SK-N-SH (cell line): ENCODE data around the gene IGFBPL1. TPM values are rescaled to one million over a fixed set of nuclear protein-coding genes. Genes with fewer than 3 reads are reported as not detected.

Experiments
- CTCF ChIA-PET: fragments of 300-600, 350-600 bp; formaldehyde crosslinking; extraction: SDS; loops from one replicate; lab custom pipeline; 2021; lab: Yijun Ruan, JAX
- POLR2A ChIA-PET: fragments of 350-600 bp; sonication (Branson Sonifier 250); formaldehyde crosslinking; extraction: SDS; loops from one replicate; lab custom pipeline; 2020; ENCODE audit warnings: antibody characterized with exemption, inconsistent platforms; lab: Yijun Ruan, JAX
- DNase-seq: peaks from one replicate; pipeline ENCODE4 v3.0.0; 2012
- H2AFZ ChIP-seq: fragments of 200-600 bp; sonication (generic); 2 replicates; pipeline ENCODE4 v1.8.1; 2016; ENCODE audit warnings: antibody characterized with exemption, mild to moderate bottlenecking, low read depth
- H3F3A ChIP-seq: fragments of 200-600 bp; sonication (generic); replicated peaks from 2 replicates; pipeline ENCODE3; 2016; ENCODE audit warnings: antibody characterized with exemption, mild to moderate bottlenecking; ENCODE audit not compliant: insufficient read depth
- H3K27ac ChIP-seq, 2 experiments: fragments of 200-500 bp in 1 of 2; fragments of 200-600 bp in 1 of 2; sonication (Bioruptor generic) in 1 of 2; sonication (generic), shearing (Covaris generic) in 1 of 2; 2 replicates each; pipeline versions ENCODE4 v1.5.1 to v1.6.1; 2014 to 2016; ENCODE audit warnings: low read depth in 2 of 2, inconsistent platforms in 1 of 2, low read length in 1 of 2, mild to moderate bottlenecking in 1 of 2, mixed read lengths in 1 of 2
- H3K27me3 ChIP-seq: fragments of 200-600 bp; sonication (generic), shearing (Covaris generic); 2 replicates; pipeline ENCODE4 v1.6.1; 2016; ENCODE audit warnings: mixed run types; ENCODE audit not compliant: insufficient read depth
- H3K36me3 ChIP-seq, 2 experiments: fragments of 200-500 bp in 1 of 2; fragments of 200-600 bp in 1 of 2; sonication (Bioruptor generic) in 1 of 2; sonication (generic) in 1 of 2; replicated peaks in 1 of 2; 2 replicates each; pipeline versions ENCODE3 to v1.5.1; 2014 to 2016; ENCODE audit warnings: low read length in 1 of 2, mild to moderate bottlenecking in 1 of 2; ENCODE audit not compliant: insufficient read depth in 2 of 2, control insufficient read depth in 1 of 2
- H3K4me1 ChIP-seq, 2 experiments: fragments of 200-500 bp in 1 of 2; fragments of 200-600 bp in 1 of 2; sonication (Bioruptor generic) in 1 of 2; sonication (generic), shearing (Covaris generic) in 1 of 2; 2 replicates each; pipeline versions ENCODE4 v1.5.1 to v1.6.1; 2014 to 2016; ENCODE audit warnings: low read depth in 1 of 2, low read length in 1 of 2, mixed run types in 1 of 2; ENCODE audit not compliant: insufficient read depth in 2 of 2, control insufficient read depth in 1 of 2
- H3K4me2 ChIP-seq: fragments of 200-600 bp; sonication (generic), shearing (Covaris generic); 2 replicates; pipeline ENCODE4 v1.6.1; 2017; ENCODE audit warnings: mixed run types
- H3K4me3 ChIP-seq, 2 experiments: fragments of 200-500 bp in 1 of 2; fragments of 200-600 bp in 1 of 2; sonication (Bioruptor generic) in 1 of 2; sonication (generic), shearing (Covaris generic) in 1 of 2; 2 replicates each; pipeline versions ENCODE4 v1.5.1 to v1.8.1; 2014 to 2016; ENCODE audit warnings: low read depth in 2 of 2, inconsistent platforms in 1 of 2, low read length in 1 of 2, mild to moderate bottlenecking in 1 of 2, mixed read lengths in 1 of 2, moderate library complexity in 1 of 2
- H3K79me2 ChIP-seq: fragments of 200-600 bp; sonication (generic); 2 replicates; pipeline ENCODE4 v1.8.1; 2017; ENCODE audit warnings: mild to moderate bottlenecking; ENCODE audit not compliant: insufficient read depth
- H3K9ac ChIP-seq: fragments of 200-600 bp; sonication (generic); 2 replicates; pipeline ENCODE4 v1.6.1; 2017; ENCODE audit warnings: mixed run types
- H3K9me2 ChIP-seq: fragments of 200-600 bp; sonication (generic); 2 replicates; pipeline ENCODE4 v1.6.1; 2017; ENCODE audit warnings: mixed run types
- H3K9me3 ChIP-seq: fragments of 200-600 bp; sonication (generic); 2 replicates; pipeline ENCODE4 v1.6.1; 2017; ENCODE audit warnings: mixed run types, mild to moderate bottlenecking, moderate library complexity
- H4K20me1 ChIP-seq: fragments of 200-600 bp; sonication (generic); 2 replicates; pipeline ENCODE4 v1.6.1; 2017; ENCODE audit warnings: mild to moderate bottlenecking, mixed run types; ENCODE audit not compliant: insufficient read depth
- ELF1 ChIP-seq: IDR thresholded peaks from 2 replicates; pipeline ENCODE4 v1.4.0; 2012
- EP300 ChIP-seq, 2 experiments: IDR thresholded peaks; 2 replicates each; pipeline versions ENCODE4 v1.4.0 to v1.6.1; 2012; ENCODE audit warnings: borderline replicate concordance in 1 of 2, low read depth in 1 of 2, low read length in 1 of 2
- EZH2phosphoT487 ChIP-seq: fragments of 200-600 bp; sonication (generic); IDR thresholded peaks from 2 replicates; pipeline ENCODE4 v1.6.1; 2017; ENCODE audit warnings: low read depth, mixed run types, mild to moderate bottlenecking, antibody characterized with exemption, moderate library complexity, borderline replicate concordance
- FOXJ3 ChIP-seq: sonication (generic); formaldehyde crosslinking; IDR thresholded peaks from 2 replicates; pipeline ENCODE4 v1.5.1; 2020; ENCODE audit warnings: mild to moderate bottlenecking, missing genetic modification reagents
- GABPA ChIP-seq: IDR thresholded peaks from 2 replicates; pipeline ENCODE4 v1.4.0; 2012; ENCODE audit warnings: low read depth, mild to moderate bottlenecking
- MAX ChIP-seq: IDR thresholded peaks from 2 replicates; pipeline ENCODE4 v1.4.0; 2012; ENCODE audit warnings: low read depth
- MEF2A ChIP-seq: IDR thresholded peaks from 2 replicates; pipeline ENCODE4 v1.4.0; 2012; ENCODE audit warnings: low read depth, borderline replicate concordance
- MXI1 ChIP-seq: IDR thresholded peaks from 2 replicates; pipeline ENCODE4 v1.6.1; 2012; ENCODE audit warnings: mild to moderate bottlenecking, low read depth, low read length, improper control_type of control experiment
- NFIC ChIP-seq: IDR thresholded peaks from 2 replicates; pipeline ENCODE4 v1.4.0; 2012; ENCODE audit warnings: borderline replicate concordance
- NRF1 ChIP-seq: IDR thresholded peaks from 2 replicates; pipeline ENCODE4 v1.6.1; 2012; ENCODE audit warnings: low read depth, mild to moderate bottlenecking, low read length
- POLR2AphosphoS5 ChIP-seq: IDR thresholded peaks from 2 replicates; pipeline ENCODE4 v1.6.1; 2012; ENCODE audit warnings: low read depth, low read length
- RCOR1 ChIP-seq: fragments of 150-350 bp; IDR thresholded peaks from 2 replicates; pipeline ENCODE4 v1.6.1; 2017; ENCODE audit warnings: antibody characterized with exemption, low read length
- RFX5 ChIP-seq: IDR thresholded peaks from 2 replicates; pipeline ENCODE4 v1.6.1; 2012; ENCODE audit warnings: mild to moderate bottlenecking, improper control_type of control experiment, low read length
- TAF1 ChIP-seq: IDR thresholded peaks from 2 replicates; pipeline ENCODE4 v1.6.1; 2012; ENCODE audit warnings: low read depth, mild to moderate bottlenecking, low read length, moderate library complexity, borderline replicate concordance
- TEAD4 ChIP-seq: IDR thresholded peaks from 2 replicates; pipeline ENCODE4 v1.4.0; 2012; ENCODE audit warnings: mild to moderate bottlenecking, borderline replicate concordance; ENCODE audit not compliant: insufficient read depth
- USF1 ChIP-seq: IDR thresholded peaks from 2 replicates; pipeline ENCODE4 v1.4.0; 2012; ENCODE audit warnings: low read depth, borderline replicate concordance
- USF2 ChIP-seq: fragments of 150-350 bp; IDR thresholded peaks from 2 replicates; pipeline ENCODE4 v1.6.1; 2017; ENCODE audit warnings: antibody characterized with exemption, low read length, low read depth, borderline replicate concordance
- WGBS: methylation state at CpG from one replicate; pipeline ENCODE4 v1.1.6; 2017; ENCODE audit warnings: low lambda C conversion rate; 5-methylcytosine and 5-hydroxymethylcytosine counted together
- polyA plus RNA-seq, 3 experiments: library from polyadenylated mRNA; depleted of rRNA; stranded (reverse); fragments of >200 nt; gene quantifications; 2 replicates each; pipeline ENCODE4 v1.2.3, GENCODE V29; 2012

Gene IGFBPL1
- polyA plus RNA-seq, 1 of the 3 experiments (the other 2 are of a cell fraction) = 0.41 TPM

DNA sequence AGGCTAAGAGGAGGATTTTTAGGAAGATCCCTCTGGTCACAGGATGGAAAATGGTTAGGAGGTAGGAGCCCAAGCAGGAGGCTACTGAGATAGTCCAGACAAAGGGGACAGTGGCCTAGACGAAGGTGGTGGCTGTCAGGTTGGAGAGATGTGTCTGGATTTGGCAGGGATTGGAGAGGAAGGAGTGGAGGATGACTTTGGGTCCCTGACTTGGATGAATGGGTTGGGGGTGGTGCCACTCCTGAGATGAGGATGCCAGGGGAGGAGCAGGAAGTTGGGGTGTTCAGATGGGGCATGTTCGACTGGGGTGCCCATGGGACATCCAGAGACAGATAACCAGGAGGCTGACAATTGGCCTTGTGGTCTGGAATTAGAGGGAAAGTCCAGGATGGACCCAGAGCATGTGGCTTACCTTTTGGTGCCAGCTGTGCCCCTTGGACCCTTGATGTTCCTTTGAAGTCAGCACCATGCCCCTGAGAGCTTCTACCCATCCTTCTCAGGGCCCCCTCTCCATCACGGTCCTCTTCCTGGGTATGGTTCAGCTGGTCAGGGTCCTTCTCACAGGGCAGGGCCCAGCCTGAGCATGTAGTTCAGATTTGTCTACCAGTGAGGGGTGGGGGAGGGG is 15.1 kb upstream of the IGFBPL1 start:
- no peaks in the 10 kb centered on the region for H3K79me2 ChIP-seq
- ChIA-PET POLR2A (no interaction called here), CTCF (no interaction called here)
- DNase-seq = no peak
- no peak overlapping the region for H3K9ac ChIP-seq
- no peaks in the 10 kb centered on the region for H3K27me3 ChIP-seq
- H3K36me3 ChIP-seq = no peaks in the 10 kb centered on the region
- no peaks in the 10 kb centered on the region for H3K4me1 ChIP-seq
- no peak overlapping the region for H2AFZ ChIP-seq
- H3K9me2 ChIP-seq = no peaks in the 10 kb centered on the region
- H3K9me3 ChIP-seq = no peaks in the 10 kb centered on the region
- H3F3A ChIP-seq = no peaks in the 10 kb centered on the region
- no peaks in the 10 kb centered on the region for H4K20me1 ChIP-seq
- TF ChIP-seq MEF2A (no peak), FOXJ3 (CRISPR knock-in tag) (no peak), USF1 (no peak), EP300 (IDR thresholded peaks at IDR 0.05; ENCODE audit: borderline replicate concordance in 1 of 2, low read depth in 1 of 2, low read length in 1 of 2) (no peak), NFIC (no peak), NRF1 (no peak), TEAD4 (no peak), MAX (no peak), EZH2phosphoT487 (no peak), RFX5 (no peak), GABPA (no peak), MXI1 (no peak), USF2 (no peak), ELF1 (no peak), TAF1 (no peak), RCOR1 (no peak)
- WGBS = 26% methylated on average over 3 of the region's 3 CpGs
- H3K4me2 ChIP-seq = no peak overlapping the region
- H3K4me3 ChIP-seq = no peak overlapping the region
- no peak overlapping the region for H3K27ac ChIP-seq

DNA sequence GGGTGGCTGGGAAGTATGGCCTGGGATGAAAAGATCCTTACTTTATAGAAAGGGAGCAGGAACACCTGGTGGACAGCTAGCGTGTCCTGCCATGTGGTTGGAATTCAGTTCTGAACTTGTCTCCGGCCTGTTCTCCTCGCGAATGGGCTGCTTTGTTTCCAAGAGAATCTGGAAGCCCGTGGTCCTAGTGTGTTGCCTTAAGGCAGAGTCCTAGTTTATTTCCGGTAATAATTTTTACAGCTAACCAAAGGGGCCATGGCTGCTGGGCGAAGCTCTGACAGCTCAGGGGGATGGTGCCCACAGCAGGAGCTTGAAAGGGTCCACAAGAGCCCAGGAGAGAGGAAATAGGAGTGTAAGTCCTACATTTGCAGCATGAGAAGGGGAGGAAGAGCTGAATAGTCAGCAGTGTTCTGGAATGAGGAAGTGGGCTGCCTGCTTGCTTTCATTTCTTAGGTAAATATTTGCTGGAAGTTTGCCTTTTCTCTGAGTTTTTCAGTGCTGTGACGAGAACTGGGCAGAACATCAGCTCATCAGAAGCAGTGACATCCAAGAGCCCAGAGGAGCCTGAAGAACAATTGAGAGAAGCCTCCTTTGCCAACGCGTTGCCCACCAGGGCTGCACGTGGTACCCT is 13.1 kb upstream of the IGFBPL1 start:
- H3K27me3 ChIP-seq = no peaks in the 10 kb centered on the region
- ChIA-PET CTCF (interaction anchor here (0.9 to 1.2 kb wide), 2 partner anchors 20 to 65 kb away, joined by 3 read pairs; no protein-coding TSS in a partner anchor), POLR2A (no interaction called here)
- no peaks in the 10 kb centered on the region for H3K4me1 ChIP-seq
- H4K20me1 ChIP-seq = no peaks in the 10 kb centered on the region
- no peak for DNase-seq
- H3K9me2 ChIP-seq = no peaks in the 10 kb centered on the region
- no peak overlapping the region for H3K9ac ChIP-seq
- 58% methylated on average over 11 of the region's 11 CpGs for WGBS
- H3K27ac ChIP-seq = no peak overlapping the region
- TF ChIP-seq RFX5 (no peak), MEF2A (no peak), TEAD4 (no peak), POLR2AphosphoS5 (no peak)
- H3K9me3 ChIP-seq = no peaks in the 10 kb centered on the region
- no peaks in the 10 kb centered on the region for H3K36me3 ChIP-seq
- no peak overlapping the region for H3K4me3 ChIP-seq
- no peak overlapping the region for H2AFZ ChIP-seq
- no peaks in the 10 kb centered on the region for H3F3A ChIP-seq
- no peaks in the 10 kb centered on the region for H3K79me2 ChIP-seq
- no peak overlapping the region; the same call in 1 of the 2 replicates for H3K4me2 ChIP-seq
